GM12872 (cell line): ENCODE data around the gene AIMP1.

Source experiments
- TF ChIP-seq, protein P1 (sequence below): IDR thresholded peaks from 3 replicates; pipeline ENCODE4 v1.5.1; 2011; ENCODE audit warnings: low read depth, mild to moderate bottlenecking, low read length, moderate library complexity; ENCODE audit not compliant: insufficient read depth

The AIMP1 gene

GRCh38 chr4:106385853-106386393, 69.6 kb downstream of the AIMP1 start:
- TF ChIP-seq, protein P1, sequence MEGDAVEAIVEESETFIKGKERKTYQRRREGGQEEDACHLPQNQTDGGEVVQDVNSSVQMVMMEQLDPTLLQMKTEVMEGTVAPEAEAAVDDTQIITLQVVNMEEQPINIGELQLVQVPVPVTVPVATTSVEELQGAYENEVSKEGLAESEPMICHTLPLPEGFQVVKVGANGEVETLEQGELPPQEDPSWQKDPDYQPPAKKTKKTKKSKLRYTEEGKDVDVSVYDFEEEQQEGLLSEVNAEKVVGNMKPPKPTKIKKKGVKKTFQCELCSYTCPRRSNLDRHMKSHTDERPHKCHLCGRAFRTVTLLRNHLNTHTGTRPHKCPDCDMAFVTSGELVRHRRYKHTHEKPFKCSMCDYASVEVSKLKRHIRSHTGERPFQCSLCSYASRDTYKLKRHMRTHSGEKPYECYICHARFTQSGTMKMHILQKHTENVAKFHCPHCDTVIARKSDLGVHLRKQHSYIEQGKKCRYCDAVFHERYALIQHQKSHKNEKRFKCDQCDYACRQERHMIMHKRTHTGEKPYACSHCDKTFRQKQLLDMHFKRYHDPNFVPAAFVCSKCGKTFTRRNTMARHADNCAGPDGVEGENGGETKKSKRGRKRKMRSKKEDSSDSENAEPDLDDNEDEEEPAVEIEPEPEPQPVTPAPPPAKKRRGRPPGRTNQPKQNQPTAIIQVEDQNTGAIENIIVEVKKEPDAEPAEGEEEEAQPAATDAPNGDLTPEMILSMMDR = no peak

DNA sequence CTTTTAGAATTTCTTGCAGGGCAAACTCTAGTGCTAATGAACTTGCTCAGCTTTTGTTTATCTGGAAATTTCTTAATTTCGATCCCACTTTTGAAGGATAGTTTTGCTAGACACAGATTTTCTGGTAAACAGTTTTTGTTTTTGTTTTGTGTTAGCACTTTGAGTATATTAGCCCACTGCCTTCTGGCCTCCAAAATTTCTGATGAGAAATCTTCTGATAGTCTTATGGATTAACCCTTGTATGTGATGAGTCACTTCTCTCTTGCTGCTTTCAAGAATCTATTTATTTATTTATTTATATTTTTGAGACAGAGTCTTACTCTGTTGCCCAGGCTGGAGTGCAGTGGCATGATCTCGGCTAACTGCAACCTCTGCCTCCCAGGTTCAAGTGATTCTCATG, 79.2 kb downstream of the AIMP1 start:
- TF ChIP-seq, protein P1 = no peak
